GM18951 (cell line): Measurements from ENCODE around the gene THAP4.

Experiments
- POLR2A ChIP-seq: IDR thresholded peaks from 4 replicates; pipeline ENCODE4 v1.6.1; 2011; ENCODE audit warnings: mild to moderate bottlenecking; ENCODE audit not compliant: insufficient read length, insufficient read depth; ENCODE audit errors: extremely low read depth
- in situ Hi-C: fragments of 300-500 bp; cut with MboI; formaldehyde crosslinking; loops from one replicate; pipeline ENCODE4 v1.12.0; 2022; ENCODE audit warnings: low sequenced_read_pairs, mixed read lengths, inconsistent platforms; ENCODE audit not compliant: unreplicated experiment

The THAP4 gene

GRCh38 chr2:241561832-241562231 lies 75.1 kb downstream of the THAP4 start:
- in situ Hi-C loops = no loop called here
- no peak for TF ChIP-seq POLR2A

GRCh38 chr2:241560883-241561474 lies 76.0 kb downstream of the THAP4 start:
- in situ Hi-C loops = no loop called here
- no peak for TF ChIP-seq POLR2A

GRCh38 chr2:241560162-241560882 lies 76.6 kb downstream of the THAP4 start:
- in situ Hi-C loops = no loop called here
- TF ChIP-seq POLR2A = no peak

GRCh38 chr2:241559323-241560161 lies 77.4 kb downstream of the THAP4 start:
- in situ Hi-C loops = no loop called here
- no peak for TF ChIP-seq POLR2A

- in situ Hi-C loops = no loop called here
- no peak for TF ChIP-seq POLR2A
Measured at GRCh38 chr2:241558532-241559322, 78.2 kb downstream of the THAP4 start, which contains the start of gene BOK. Gene BOK, plus strand, starts transcription at chr2:241558745. Its CDS starts 739 bp downstream, at chr2:241559484.

- no peak for TF ChIP-seq POLR2A
- in situ Hi-C loops = no loop called here
Measured at GRCh38 chr2:241556746-241557145, 80.2 kb downstream of the THAP4 start.

GRCh38 chr2:241555711-241556110 lies 81.2 kb downstream of the THAP4 start:
- in situ Hi-C loops = no loop called here
- TF ChIP-seq POLR2A = no peak

GRCh38 chr2:241554610-241555322 lies 82.2 kb downstream of the THAP4 start:
- TF ChIP-seq POLR2A = no peak
- in situ Hi-C loops = no loop called here

- in situ Hi-C loops = no loop called here
- TF ChIP-seq POLR2A = no peak
Measured at GRCh38 chr2:241553981-241554380, 83.0 kb downstream of the THAP4 start.

GRCh38 chr2:241553512-241553830 lies 83.5 kb downstream of the THAP4 start:
- no peak for TF ChIP-seq POLR2A
- in situ Hi-C loops = no loop called here

GRCh38 chr2:241551998-241552737 lies 84.8 kb downstream of the THAP4 start:
- TF ChIP-seq POLR2A = no peak
- in situ Hi-C loops = no loop called here

GRCh38 chr2:241551599-241551997 lies 85.4 kb downstream of the THAP4 start:
- TF ChIP-seq POLR2A = no peak
- in situ Hi-C loops = no loop called here
